NB4 (cell line): ENCODE data around the gene CDHR2.

Experiments
- MAX ChIP-seq: IDR thresholded peaks from 2 replicates; pipeline ENCODE4 v1.6.1; 2011; ENCODE audit warnings: low read depth, low read length
- POLR2A ChIP-seq: IDR thresholded peaks from 2 replicates; pipeline ENCODE4 v1.6.1; 2011; ENCODE audit warnings: mild to moderate bottlenecking; ENCODE audit not compliant: insufficient read length; ENCODE audit errors: extremely low read depth
- TF ChIP-seq, protein P1 (sequence below): IDR thresholded peaks from one replicate; pipeline ENCODE4 v1.5.1; 2012; ENCODE audit warnings: low read depth, low read length

- TF ChIP-seq POLR2A: no peak
- TF ChIP-seq, protein P1, sequence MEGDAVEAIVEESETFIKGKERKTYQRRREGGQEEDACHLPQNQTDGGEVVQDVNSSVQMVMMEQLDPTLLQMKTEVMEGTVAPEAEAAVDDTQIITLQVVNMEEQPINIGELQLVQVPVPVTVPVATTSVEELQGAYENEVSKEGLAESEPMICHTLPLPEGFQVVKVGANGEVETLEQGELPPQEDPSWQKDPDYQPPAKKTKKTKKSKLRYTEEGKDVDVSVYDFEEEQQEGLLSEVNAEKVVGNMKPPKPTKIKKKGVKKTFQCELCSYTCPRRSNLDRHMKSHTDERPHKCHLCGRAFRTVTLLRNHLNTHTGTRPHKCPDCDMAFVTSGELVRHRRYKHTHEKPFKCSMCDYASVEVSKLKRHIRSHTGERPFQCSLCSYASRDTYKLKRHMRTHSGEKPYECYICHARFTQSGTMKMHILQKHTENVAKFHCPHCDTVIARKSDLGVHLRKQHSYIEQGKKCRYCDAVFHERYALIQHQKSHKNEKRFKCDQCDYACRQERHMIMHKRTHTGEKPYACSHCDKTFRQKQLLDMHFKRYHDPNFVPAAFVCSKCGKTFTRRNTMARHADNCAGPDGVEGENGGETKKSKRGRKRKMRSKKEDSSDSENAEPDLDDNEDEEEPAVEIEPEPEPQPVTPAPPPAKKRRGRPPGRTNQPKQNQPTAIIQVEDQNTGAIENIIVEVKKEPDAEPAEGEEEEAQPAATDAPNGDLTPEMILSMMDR: no peak
- TF ChIP-seq MAX: no peak
Observed at GRCh38 chr5:176592573-176592972, 43.4 kb downstream of the CDHR2 start.
